IMR-90 (cell line): ENCODE results near the gene CAMKMT. TPM values are rescaled to one million over a fixed set of nuclear protein-coding genes. Genes with fewer than 3 reads are reported as not detected.

Source experiments
- ATAC-seq: fragments of 200-7000 bp; cut with Tn5 transposase; 2 replicates; pipeline ENCODE4 v1.9.1; 2020; ENCODE audit warnings: low read depth, mild to moderate bottlenecking, moderate library complexity
- BruUV-seq: library from RNA; stranded (reverse); fragments of 400-500 nt; replicated peaks from 2 replicates; lab custom pipeline; 2021; lab: Mats Ljungman, UMichigan
- CTCF ChIA-PET: fragments of 300-600 bp; formaldehyde crosslinking; extraction: SDS; loops from one replicate; lab custom pipeline; 2021; ENCODE audit warnings: antibody characterized with exemption; lab: Yijun Ruan, JAX
- POLR2A ChIA-PET: fragments of 300-600 bp; sonication (Branson Sonifier 250); formaldehyde crosslinking; loops from one replicate; lab custom pipeline; 2022; ENCODE audit warnings: antibody characterized with exemption; ENCODE audit not compliant: unreplicated experiment; lab: Charles Lee
- DNase-seq: peaks from one replicate; pipeline ENCODE4 v3.0.0; 2013
- H2AFZ ChIP-seq: replicated peaks from 2 replicates; pipeline ENCODE3; 2013; ENCODE audit warnings: low read length, mild to moderate bottlenecking; ENCODE audit not compliant: poor library complexity
- H2AK5ac ChIP-seq: 2 replicates; pipeline ENCODE4 v1.6.1; 2013; ENCODE audit warnings: low read depth, low read length, inconsistent platforms
- H2AK9ac ChIP-seq: replicated peaks from 2 replicates; pipeline ENCODE3; 2013; ENCODE audit warnings: mild to moderate bottlenecking, low read depth, low read length, moderate library complexity; ENCODE audit not compliant: poor library complexity
- H2BK120ac ChIP-seq: 2 replicates; pipeline ENCODE4 v1.6.1; 2013; ENCODE audit warnings: low read depth, low read length, inconsistent platforms
- H2BK15ac ChIP-seq: 3 replicates; pipeline ENCODE4 v1.6.1; 2013; ENCODE audit warnings: low read depth, low read length, inconsistent platforms
- H2BK20ac ChIP-seq: 2 replicates; pipeline ENCODE4 v1.6.1; 2013; ENCODE audit warnings: low read depth, mild to moderate bottlenecking, inconsistent platforms, low read length, moderate library complexity
- H2BK5ac ChIP-seq: 2 replicates; pipeline ENCODE4 v1.6.1; 2013; ENCODE audit warnings: mild to moderate bottlenecking, low read depth, low read length, inconsistent platforms; ENCODE audit not compliant: poor library complexity, severe bottlenecking
- H3K14ac ChIP-seq: replicated peaks from 2 replicates; pipeline ENCODE4 v1.6.1; 2013; ENCODE audit warnings: low read depth, low read length, inconsistent platforms
- H3K18ac ChIP-seq: 2 replicates; pipeline ENCODE4 v1.6.1; 2013; ENCODE audit warnings: low read depth, low read length, control low read depth
- H3K23ac ChIP-seq: 2 replicates; pipeline ENCODE4 v1.6.1; 2013; ENCODE audit warnings: low read depth, low read length, inconsistent platforms
- H3K27ac ChIP-seq: 2 replicates; pipeline ENCODE4 v1.5.1; 2013; ENCODE audit warnings: mild to moderate bottlenecking, control low read depth, low read length; ENCODE audit not compliant: insufficient read depth
- H3K27me3 ChIP-seq: 2 replicates; pipeline ENCODE4 v1.6.1; 2013; ENCODE audit warnings: low read length; ENCODE audit not compliant: control insufficient read depth, insufficient read depth
- H3K36me3 ChIP-seq: 2 replicates; pipeline ENCODE4 v1.6.1; 2013; ENCODE audit warnings: low read length, mixed read lengths; ENCODE audit not compliant: control insufficient read depth, insufficient read depth
- H3K4ac ChIP-seq: 2 replicates; pipeline ENCODE4 v1.6.1; 2013; ENCODE audit warnings: low read depth, low read length, inconsistent platforms
- H3K4me1 ChIP-seq: 2 replicates; pipeline ENCODE4 v1.6.1; 2013; ENCODE audit warnings: low read length, mixed read lengths; ENCODE audit not compliant: control insufficient read depth, insufficient read depth
- H3K4me2 ChIP-seq: 2 replicates; pipeline ENCODE4 v1.6.1; 2013; ENCODE audit warnings: low read depth, mild to moderate bottlenecking, control low read depth, low read length, moderate library complexity
- H3K4me3 ChIP-seq: 2 replicates; pipeline ENCODE4 v1.5.1; 2013; ENCODE audit warnings: low read depth, mild to moderate bottlenecking, control low read depth, low read length, moderate library complexity; ENCODE audit not compliant: insufficient read depth
- H3K56ac ChIP-seq: 2 replicates; pipeline ENCODE4 v1.6.1; 2013; ENCODE audit warnings: low read length, inconsistent platforms; ENCODE audit not compliant: insufficient read depth; ENCODE audit errors: extremely low read depth
- H3K79me1 ChIP-seq, 2 experiments: 2 replicates each; pipeline ENCODE4 v1.6.1; 2013; ENCODE audit warnings: low read length in 2 of 2, inconsistent platforms in 1 of 2, low read depth in 1 of 2
- H3K9ac ChIP-seq: 2 replicates; pipeline ENCODE4 v1.6.1; 2013; ENCODE audit warnings: low read depth, low read length, control low read depth
- H3K9me1 ChIP-seq: 2 replicates; pipeline ENCODE4 v1.6.1; 2013; ENCODE audit warnings: low read length, inconsistent platforms; ENCODE audit not compliant: insufficient read depth
- H3K9me3 ChIP-seq: 2 replicates; pipeline ENCODE4 v1.6.1; 2013; ENCODE audit warnings: low read length; ENCODE audit not compliant: control insufficient read depth, insufficient read depth
- H4K20me1 ChIP-seq: 2 replicates; pipeline ENCODE4 v1.6.1; 2013; ENCODE audit warnings: low read length, inconsistent platforms; ENCODE audit not compliant: insufficient read depth
- H4K5ac ChIP-seq: 2 replicates; pipeline ENCODE4 v1.6.1; 2013; ENCODE audit warnings: mild to moderate bottlenecking, low read depth, low read length, control low read depth
- H4K8ac ChIP-seq, 2 experiments: 2 replicates each; pipeline ENCODE4 v1.6.1; 2013; ENCODE audit warnings: low read depth in 2 of 2, low read length in 2 of 2, control low read depth in 1 of 2, inconsistent platforms in 1 of 2
- H4K91ac ChIP-seq: 2 replicates; pipeline ENCODE4 v1.6.1; 2013; ENCODE audit warnings: low read depth, low read length, inconsistent platforms; ENCODE audit not compliant: insufficient read depth
- BHLHE40 ChIP-seq: fragments of 150-350 bp; IDR thresholded peaks from 2 replicates; pipeline ENCODE4 v1.6.1; 2016; ENCODE audit warnings: mild to moderate bottlenecking, low read depth, low read length
- CEBPB ChIP-seq: IDR thresholded peaks from 2 replicates; pipeline ENCODE4 v1.6.1; 2012; ENCODE audit warnings: low read depth, low read length, improper control_type of control experiment
- CHD1 ChIP-seq: IDR thresholded peaks from 2 replicates; pipeline ENCODE4 v1.6.1; 2012; ENCODE audit warnings: low read depth, low read length, improper control_type of control experiment
- FOS ChIP-seq: fragments of 150-350 bp; IDR thresholded peaks from 2 replicates; pipeline ENCODE4 v1.6.1; 2016; ENCODE audit warnings: low read depth, low read length
- MAFK ChIP-seq: IDR thresholded peaks from 2 replicates; pipeline ENCODE4 v1.6.1; 2012; ENCODE audit warnings: low read depth, low read length, improper control_type of control experiment
- MAZ ChIP-seq: IDR thresholded peaks from 2 replicates; pipeline ENCODE4 v1.6.1; 2012; ENCODE audit warnings: low read depth, mild to moderate bottlenecking, low read length, improper control_type of control experiment, moderate library complexity, borderline replicate concordance
- MXI1 ChIP-seq: IDR thresholded peaks from 2 replicates; pipeline ENCODE4 v1.6.1; 2012; ENCODE audit warnings: low read depth, mild to moderate bottlenecking, low read length, moderate library complexity, borderline replicate concordance
- NFE2L2 ChIP-seq: fragments of 150-350 bp; IDR thresholded peaks from 2 replicates; pipeline ENCODE4 v1.6.1; 2016; ENCODE audit warnings: low read depth, mild to moderate bottlenecking, low read length
- POLR2A ChIP-seq: IDR thresholded peaks from 2 replicates; pipeline ENCODE4 v1.6.1; 2012; ENCODE audit warnings: mild to moderate bottlenecking, low read depth, low read length
- RAD21 ChIP-seq: IDR thresholded peaks from 2 replicates; pipeline ENCODE4 v1.6.1; 2012; ENCODE audit warnings: low read length, improper control_type of control experiment
- RCOR1 ChIP-seq: IDR thresholded peaks from 2 replicates; pipeline ENCODE4 v1.6.1; 2012; ENCODE audit warnings: mild to moderate bottlenecking, low read length, improper control_type of control experiment; ENCODE audit not compliant: insufficient replicate concordance
- RFX5 ChIP-seq: IDR thresholded peaks from 2 replicates; pipeline ENCODE4 v1.8.0; 2012; ENCODE audit warnings: low read depth, mild to moderate bottlenecking, low read length, moderate library complexity
- SMC3 ChIP-seq: fragments of 150-350 bp; IDR thresholded peaks from 2 replicates; pipeline ENCODE4 v1.6.1; 2016; ENCODE audit warnings: low read depth, mild to moderate bottlenecking, antibody characterized with exemption, low read length, moderate library complexity
- WGBS, 2 experiments: methylation state at CpG; one replicate each; pipeline versions ENCODE4 v1.1.5 to v1.1.7; 2013; ENCODE audit warnings: missing lambda C conversion rate in 2 of 2; ENCODE audit not compliant: insufficient read length in 1 of 2; ENCODE audit errors: extremely low coverage in 2 of 2; 5-methylcytosine and 5-hydroxymethylcytosine counted together
- dilution Hi-C: fragments of 300-500 bp; cut with HindIII; formaldehyde crosslinking; loops from one replicate; pipeline ENCODE4 v1.14.3; 2018; ENCODE audit warnings: low sequenced_read_pairs; ENCODE audit not compliant: unreplicated experiment
- in situ Hi-C: fragments of 300-500 bp; cut with MboI; formaldehyde crosslinking; loops from 3 replicates; pipeline ENCODE4 v1.14.3; 2019; ENCODE audit warnings: low sequenced_read_pairs, inconsistent platforms, mixed read lengths
- intact Hi-C: fragments of 100-400 bp; cut with micrococcal nuclease; formaldehyde crosslinking; loops from 2 replicates; pipeline ENCODE4 v1.10.0; 2022
- polyA plus RNA-seq, 3 experiments: library from polyadenylated mRNA; depleted of rRNA; stranded (reverse); fragments of >200 nt; gene quantifications; 2 replicates each; pipeline ENCODE4 v1.2.3, GENCODE V29; 2012; ENCODE audit warnings: low replicate concordance in 1 of 3
- total RNA-seq: library from RNA; depleted of rRNA; stranded (reverse); fragments of >200 nt; gene quantifications from 2 replicates; pipeline ENCODE4 v1.2.3, GENCODE V29; 2012
- TF ChIP-seq, protein P1 (sequence below): fragments of 150-350 bp; IDR thresholded peaks from 2 replicates; pipeline ENCODE4 v1.6.1; 2017; ENCODE audit warnings: mild to moderate bottlenecking, antibody characterized with exemption, low read length, low read depth
- TF ChIP-seq, protein P2 (sequence below): conservative IDR thresholded peaks from 2 replicates; pipeline ENCODE4 v1.5.1; 2012; ENCODE audit warnings: mild to moderate bottlenecking, low read depth, low read length, improper control_type of control experiment
- TF ChIP-seq, protein P3 (sequence below): fragments of 150-350 bp; IDR thresholded peaks from 2 replicates; pipeline ENCODE4 v1.6.1; 2016; ENCODE audit warnings: low read depth, mild to moderate bottlenecking, low read length, moderate library complexity, borderline replicate concordance

CAMKMT gene
- total and polyA plus RNA-seq, 2 of the 4 experiments (the other 2 are of a cell fraction) = 4.4 to 6.8 TPM

DNA sequence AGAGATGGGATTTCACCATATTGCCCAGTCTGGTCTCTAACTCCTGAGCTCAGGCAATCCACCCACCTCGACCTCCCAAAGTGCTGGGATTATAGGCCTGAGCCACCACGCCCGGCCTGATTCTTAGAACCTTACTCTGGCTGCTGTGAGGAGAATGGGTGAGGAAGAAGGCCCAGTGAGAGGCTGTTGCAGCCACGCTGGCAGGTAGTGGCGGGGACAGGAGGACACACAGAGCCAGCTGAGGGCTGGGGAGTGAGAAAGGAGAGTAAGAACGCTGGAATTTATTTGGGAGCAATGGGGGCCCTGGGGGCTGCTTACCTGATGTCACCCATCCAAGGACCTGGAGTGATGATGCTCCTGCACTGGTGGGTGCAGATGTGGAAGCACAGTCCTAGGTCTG, 425.9 kb downstream of the CAMKMT start:
- dilution Hi-C loops = no loop called here
- no peak overlapping the region for H2AFZ ChIP-seq
- H4K8ac ChIP-seq = no peak overlapping the region
- no peaks in the 10 kb centered on the region for H4K20me1 ChIP-seq
- H3K4ac ChIP-seq = no peak overlapping the region
- TF ChIP-seq, protein P1, sequence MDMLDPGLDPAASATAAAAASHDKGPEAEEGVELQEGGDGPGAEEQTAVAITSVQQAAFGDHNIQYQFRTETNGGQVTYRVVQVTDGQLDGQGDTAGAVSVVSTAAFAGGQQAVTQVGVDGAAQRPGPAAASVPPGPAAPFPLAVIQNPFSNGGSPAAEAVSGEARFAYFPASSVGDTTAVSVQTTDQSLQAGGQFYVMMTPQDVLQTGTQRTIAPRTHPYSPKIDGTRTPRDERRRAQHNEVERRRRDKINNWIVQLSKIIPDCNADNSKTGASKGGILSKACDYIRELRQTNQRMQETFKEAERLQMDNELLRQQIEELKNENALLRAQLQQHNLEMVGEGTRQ = no peak
- TF ChIP-seq CHD1 (no peak), CEBPB (no peak), RCOR1 (no peak), BHLHE40 (no peak), NFE2L2 (no peak), MAZ (no peak), MAFK (no peak), FOS (no peak), POLR2A (no peak), MXI1 (no peak), RAD21 (no peak), SMC3 (no peak), RFX5 (no peak)
- TF ChIP-seq, protein P2, sequence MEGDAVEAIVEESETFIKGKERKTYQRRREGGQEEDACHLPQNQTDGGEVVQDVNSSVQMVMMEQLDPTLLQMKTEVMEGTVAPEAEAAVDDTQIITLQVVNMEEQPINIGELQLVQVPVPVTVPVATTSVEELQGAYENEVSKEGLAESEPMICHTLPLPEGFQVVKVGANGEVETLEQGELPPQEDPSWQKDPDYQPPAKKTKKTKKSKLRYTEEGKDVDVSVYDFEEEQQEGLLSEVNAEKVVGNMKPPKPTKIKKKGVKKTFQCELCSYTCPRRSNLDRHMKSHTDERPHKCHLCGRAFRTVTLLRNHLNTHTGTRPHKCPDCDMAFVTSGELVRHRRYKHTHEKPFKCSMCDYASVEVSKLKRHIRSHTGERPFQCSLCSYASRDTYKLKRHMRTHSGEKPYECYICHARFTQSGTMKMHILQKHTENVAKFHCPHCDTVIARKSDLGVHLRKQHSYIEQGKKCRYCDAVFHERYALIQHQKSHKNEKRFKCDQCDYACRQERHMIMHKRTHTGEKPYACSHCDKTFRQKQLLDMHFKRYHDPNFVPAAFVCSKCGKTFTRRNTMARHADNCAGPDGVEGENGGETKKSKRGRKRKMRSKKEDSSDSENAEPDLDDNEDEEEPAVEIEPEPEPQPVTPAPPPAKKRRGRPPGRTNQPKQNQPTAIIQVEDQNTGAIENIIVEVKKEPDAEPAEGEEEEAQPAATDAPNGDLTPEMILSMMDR = no peak
- TF ChIP-seq, protein P3, sequence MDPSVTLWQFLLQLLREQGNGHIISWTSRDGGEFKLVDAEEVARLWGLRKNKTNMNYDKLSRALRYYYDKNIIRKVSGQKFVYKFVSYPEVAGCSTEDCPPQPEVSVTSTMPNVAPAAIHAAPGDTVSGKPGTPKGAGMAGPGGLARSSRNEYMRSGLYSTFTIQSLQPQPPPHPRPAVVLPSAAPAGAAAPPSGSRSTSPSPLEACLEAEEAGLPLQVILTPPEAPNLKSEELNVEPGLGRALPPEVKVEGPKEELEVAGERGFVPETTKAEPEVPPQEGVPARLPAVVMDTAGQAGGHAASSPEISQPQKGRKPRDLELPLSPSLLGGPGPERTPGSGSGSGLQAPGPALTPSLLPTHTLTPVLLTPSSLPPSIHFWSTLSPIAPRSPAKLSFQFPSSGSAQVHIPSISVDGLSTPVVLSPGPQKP = no peak
- BruUV-seq = no TSS peak
- H3K27me3 ChIP-seq = peaks cover 8% of the 10 kb centered on the region; the same call in 1 of the 2 replicates
- in situ Hi-C loops = no loop called here
- ATAC-seq = no peak
- ChIA-PET POLR2A (no interaction called here), CTCF (no interaction called here)
- no peak overlapping the region for H4K91ac ChIP-seq
- DNase-seq = no peak
- no peaks in the 10 kb centered on the region for H3K9me1 ChIP-seq
- H2BK15ac ChIP-seq = no peak overlapping the region
- H2BK20ac ChIP-seq = no peak overlapping the region
- H3K36me3 ChIP-seq = no peaks in the 10 kb centered on the region
- intact Hi-C loops = no loop called here
- H2AK9ac ChIP-seq = no peak overlapping the region
- H3K9ac ChIP-seq = no peak overlapping the region
- H3K9me3 ChIP-seq = no peaks in the 10 kb centered on the region
- no peak overlapping the region for H3K4me3 ChIP-seq
- H3K4me1 ChIP-seq = no peaks in the 10 kb centered on the region
- no peak overlapping the region for H3K14ac ChIP-seq
- no peak overlapping the region for H2AK5ac ChIP-seq
- WGBS, 2 experiments = 40% methylated on average over 1 of the region's 6 CpGs; no CpG with 5 or more reads in 1 of the 2 experiments
- no peaks in the 10 kb centered on the region for H3K79me1 ChIP-seq
- H3K27ac ChIP-seq = no peak overlapping the region
- no peak overlapping the region for H3K4me2 ChIP-seq
- no peak overlapping the region for H2BK120ac ChIP-seq
- no peak overlapping the region for H2BK5ac ChIP-seq
- H3K18ac ChIP-seq = no peak overlapping the region
- H3K23ac ChIP-seq = no peak overlapping the region
- no peak overlapping the region for H3K56ac ChIP-seq
- no peak overlapping the region for H4K5ac ChIP-seq
